GM12878 (cell line): ENCODE measurements around the gene LAMB1. TPM values are rescaled to one million over a fixed set of nuclear protein-coding genes. Genes with fewer than 3 reads are reported as not detected.

Experiments used
- ATAC-seq: fragments of 200-7000 bp; cut with Tn5 transposase; 3 replicates; pipeline ENCODE4 v1.9.1; 2020; ENCODE audit warnings: mild to moderate bottlenecking, moderate library complexity
- BruUV-seq: library from RNA; stranded (reverse); fragments of 400-500 nt; replicated peaks from 2 replicates; lab custom pipeline; 2021; lab: Mats Ljungman, UMichigan
- CTCF ChIA-PET: fragments of 300-600 bp; sonication (Branson Sonifier 250); formaldehyde crosslinking; extraction: SDS; loops from one replicate; lab custom pipeline; 2021; ENCODE audit warnings: inconsistent platforms; lab: Yijun Ruan, JAX
- POLR2A ChIA-PET: fragments of 350-600 bp; formaldehyde crosslinking; extraction: SDS; loops from one replicate; lab custom pipeline; 2021; ENCODE audit warnings: inconsistent platforms; lab: Charles Lee
- RAD21 ChIA-PET: fragments of 300-600 bp; sonication (Branson Sonifier 250); formaldehyde crosslinking; loops from one replicate; lab custom pipeline; 2023; ENCODE audit warnings: antibody characterized with exemption; ENCODE audit not compliant: unreplicated experiment; lab: Charles Lee
- SMC1A ChIA-PET: fragments of 300-600 bp; sonication (Branson Sonifier 250); formaldehyde crosslinking; loops from one replicate; lab custom pipeline; 2023; ENCODE audit not compliant: unreplicated experiment, uncharacterized antibody; lab: Charles Lee
- DNase-seq: peaks from one replicate; pipeline ENCODE4 v3.0.0-alpha.2; 2011; ENCODE audit warnings: low read depth, low spot score
- FAIRE-seq: peaks from 3 replicates; lab custom pipeline; 2011; peaks lifted over from hg19 to GRCh38; lab: Jason Lieb, UNC
- H2AFZ ChIP-seq: 2 replicates; pipeline ENCODE4 v1.6.0; 2011; ENCODE audit warnings: low read depth, low read length, control low read depth; ENCODE audit not compliant: control insufficient read depth
- H3K27ac ChIP-seq: 2 replicates; pipeline ENCODE4 v1.5.1; 2011; ENCODE audit warnings: control low read depth; ENCODE audit not compliant: control insufficient read depth, insufficient read depth
- H3K27me3 ChIP-seq, 2 experiments: replicated peaks in 1 of 2; 2 replicates each; pipeline versions ENCODE4 v1.6.0 to v1.6.1; 2011; ENCODE audit warnings: low read length in 1 of 2; ENCODE audit not compliant: control insufficient read depth in 2 of 2, insufficient read depth in 2 of 2
- H3K36me3 ChIP-seq, 2 experiments: 2 replicates each; pipeline ENCODE4 v1.5.1; 2011; ENCODE audit warnings: low read length in 1 of 2; ENCODE audit not compliant: control insufficient read depth in 2 of 2, insufficient read depth in 2 of 2
- H3K4me1 ChIP-seq: 2 replicates; pipeline ENCODE4 v1.6.1; 2011; ENCODE audit warnings: mild to moderate bottlenecking, low read length, moderate library complexity, mixed read lengths; ENCODE audit not compliant: control insufficient read depth, insufficient read depth
- H3K4me2 ChIP-seq: 2 replicates; pipeline ENCODE4 v1.6.0; 2011; ENCODE audit warnings: control low read depth; ENCODE audit not compliant: control insufficient read depth, insufficient read depth
- H3K4me3 ChIP-seq: fragments of 200-600 bp; sonication (generic); 2 replicates; pipeline ENCODE4 v1.5.1; 2016
- H3K79me2 ChIP-seq: 2 replicates; pipeline ENCODE4 v1.6.0; 2011; ENCODE audit warnings: low read length; ENCODE audit not compliant: control insufficient read depth, insufficient read depth
- H3K9ac ChIP-seq: 2 replicates; pipeline ENCODE4 v1.8.0; 2011; ENCODE audit warnings: low read length, control low read depth, mixed read lengths; ENCODE audit not compliant: control insufficient read depth, insufficient read depth
- H3K9me3 ChIP-seq: replicated peaks from 3 replicates; pipeline ENCODE4 v1.5.1; 2011; ENCODE audit warnings: mild to moderate bottlenecking, low read length; ENCODE audit not compliant: control insufficient read depth, insufficient read depth
- H4K20me1 ChIP-seq: 2 replicates; pipeline ENCODE4 v1.6.0; 2011; ENCODE audit not compliant: control insufficient read depth, insufficient read depth
- BRCA1 ChIP-seq: IDR thresholded peaks from 2 replicates; pipeline ENCODE4 v1.6.1; 2011; ENCODE audit warnings: low read depth, low read length, improper control_type of control experiment
- CHD1 ChIP-seq: IDR thresholded peaks from 2 replicates; pipeline ENCODE4 v1.6.1; 2012; ENCODE audit warnings: low read depth, low read length, improper control_type of control experiment
- CHD2 ChIP-seq: IDR thresholded peaks from 2 replicates; pipeline ENCODE4 v1.6.1; 2011; ENCODE audit warnings: low read depth, low read length, improper control_type of control experiment, borderline replicate concordance
- CHD4 ChIP-seq: fragments of 200-600 bp; sonication (generic); IDR thresholded peaks from 2 replicates; pipeline ENCODE4 v1.6.1; 2016; ENCODE audit warnings: mild to moderate bottlenecking
- CUX1 ChIP-seq: IDR thresholded peaks from 2 replicates; pipeline ENCODE4 v1.6.1; 2012; ENCODE audit warnings: improper control_type of control experiment, low read depth, low read length; ENCODE audit not compliant: insufficient replicate concordance
- EZH2 ChIP-seq: IDR thresholded peaks from 2 replicates; pipeline ENCODE4 v1.6.1; 2012; ENCODE audit warnings: low read depth, mild to moderate bottlenecking, control low read depth, inconsistent platforms, low read length, borderline replicate concordance; ENCODE audit not compliant: control insufficient read depth
- KAT2A ChIP-seq: conservative IDR thresholded peaks from 2 replicates; pipeline ENCODE4 v1.6.1; 2011; ENCODE audit warnings: low read depth, low read length; ENCODE audit not compliant: control insufficient read depth
- MLLT1 ChIP-seq: fragments of 450-650 bp; IDR thresholded peaks from 2 replicates; pipeline ENCODE4 v1.6.1; 2016; ENCODE audit warnings: mild to moderate bottlenecking
- MTA3 ChIP-seq: IDR thresholded peaks from 2 replicates; pipeline ENCODE4 v1.6.1; 2012; ENCODE audit warnings: low read length, inconsistent platforms, borderline replicate concordance
- PBX3 ChIP-seq: IDR thresholded peaks from 2 replicates; pipeline ENCODE4 v1.6.1; 2011; ENCODE audit warnings: mild to moderate bottlenecking, low read depth, low read length, moderate library complexity; ENCODE audit not compliant: insufficient replicate concordance
- POLR2AphosphoS5 ChIP-seq: IDR thresholded peaks from 2 replicates; pipeline ENCODE4 v1.6.1; 2011; ENCODE audit warnings: mild to moderate bottlenecking, low read length, inconsistent platforms
- RAD51 ChIP-seq: fragments of 450-650 bp; IDR thresholded peaks from 2 replicates; pipeline ENCODE4 v1.6.1; 2016; ENCODE audit warnings: moderate library complexity, mild to moderate bottlenecking, inconsistent platforms
- TARDBP ChIP-seq: IDR thresholded peaks from 2 replicates; pipeline ENCODE4 v1.6.1; 2016; ENCODE audit warnings: borderline replicate concordance
- ZBED1 ChIP-seq: IDR thresholded peaks from 2 replicates; pipeline ENCODE4 v1.6.1; 2016; ENCODE audit warnings: borderline replicate concordance
- WGBS: methylation state at CpG from one replicate; pipeline ENCODE4 v1.1.6; 2016; ENCODE audit warnings: low lambda C conversion rate; ENCODE audit not compliant: insufficient replicate concordance, insufficient coverage; ENCODE audit errors: missing lambda C conversion rate; 5-methylcytosine and 5-hydroxymethylcytosine counted together
- in situ Hi-C: fragments of 300-500 bp; cut with MboI; formaldehyde crosslinking; loops from 9 replicates; pipeline ENCODE4 v1.14.3; 2018; ENCODE audit warnings: mixed read lengths
- intact Hi-C: fragments of 100-400 bp; cut with micrococcal nuclease; formaldehyde crosslinking; loops from one replicate; pipeline ENCODE4 v1.14.2; 2022; ENCODE audit not compliant: unreplicated experiment
- polyA plus RNA-seq, 11 experiments: library from polyadenylated mRNA; depleted of rRNA in 4 of 11; unstranded in 6 of 11; stranded (reverse) in 5 of 11; fragments of >200 nt; fragmentation: Nextera tagmentation in 4 of 11; fragmentation: Illumina TruSeq in 1 of 11; extraction: Ambion mirVana in 4 of 11; extraction: Trizol in 1 of 11; gene quantifications; 1 replicate in 1 of 11; 2 replicates in 10 of 11; pipeline versions ENCODE4 v1.2.1 to v1.2.3, GENCODE V29; 2011 to 2016; ENCODE audit warnings: inconsistent platforms in 2 of 11, missing spikeins in 2 of 11, low read depth in 1 of 11
- total RNA-seq, 4 experiments: library from RNA; depleted of rRNA in 3 of 4; stranded (reverse); fragments of >200 nt in 3 of 4; fragmentation: Illumina TruSeq in 1 of 4; extraction: Trizol in 1 of 4; gene quantifications; 2 replicates each; pipeline versions ENCODE4 v1.2.1 to v1.2.3, GENCODE V29; 2013 to 2021

LAMB1 gene
- total and polyA plus RNA-seq, 10 of the 15 experiments (the other 5 are each of a cell fraction or from before 2014, with no cell fraction given): 0.05 to 2.2 (median 1.2) TPM; not detected in 4

- Histone ChIP-seq H3K4me1 (peaks cover 13% of the 10 kb centered on the region), H3K4me2 (peak overlapping the region; percentile 34; the same call in 1 of the 2 replicates), H3K9me3 (no peaks in the 10 kb centered on the region; the same call in 2 of the 3 replicates), H4K20me1 (no peaks in the 10 kb centered on the region), H3K79me2 (no peaks in the 10 kb centered on the region), H3K9ac (no peak overlapping the region), H3K27ac (peak overlapping the region; percentile 63), H3K4me3 (no peak overlapping the region), H3K27me3 (no peaks in the 10 kb centered on the region), H2AFZ (no peak overlapping the region), H3K36me3 (peaks cover 0 to 18% of the 10 kb centered on the region in 2 experiments; a peak in 3 of 4 replicates)
- in situ Hi-C loops (no loop called here), intact Hi-C loops (no loop called here)
- peak; percentile 89 for ATAC-seq
- peak; percentile 95 for FAIRE-seq
- DNase-seq: peak; percentile 51
- CTCF ChIA-PET: interaction anchor here (0.8 kb wide), 1 partner anchor 50 kb away, joined by 3 read pairs; no protein-coding TSS in a partner anchor
- SMC1A ChIA-PET: interaction anchor here (1.2 to 3.2 kb wide), 2 partner anchors 26 to 43 kb away, joined by 3 to 10 read pairs; no protein-coding TSS in a partner anchor
- 62% methylated on average over 5 of the region's 5 CpGs for WGBS
- no TSS peak for BruUV-seq
- RAD21 ChIA-PET: interaction anchor here (1.0 kb wide), 1 partner anchor 50 kb away, joined by 3 read pairs; no protein-coding TSS in a partner anchor
- POLR2A ChIA-PET: no interaction called here
- no peak for TF ChIP-seq CHD4
- TF ChIP-seq ZBED1: no peak
- no peak for TF ChIP-seq BRCA1
- no peak for TF ChIP-seq TARDBP
- TF ChIP-seq POLR2AphosphoS5: 0 out of 2 replicates have a peak, but pooled peaks have one; percentile 28
- no peak for TF ChIP-seq PBX3
- TF ChIP-seq CHD2: no peak
- no peak for TF ChIP-seq RAD51
- TF ChIP-seq CHD1: no peak
- TF ChIP-seq EZH2: no peak
- no peak for TF ChIP-seq MTA3
- no peak for TF ChIP-seq MLLT1
- no peak for TF ChIP-seq CUX1
- no peak for TF ChIP-seq KAT2A
Observed at GRCh38 chr7:107924841-107925504, 78.0 kb downstream of the LAMB1 start.
